ENCODE data around the gene RAB22A. TPM values are rescaled to one million over a fixed set of nuclear protein-coding genes. Genes with fewer than 3 reads are reported as not detected.
"Not testable (repeated sequence)": the region's sequence is repeated elsewhere in the genome, so short reads cannot be mapped to it uniquely, and the experiment has no call there.

RAB22A gene
- polyA plus RNA-seq, 1 donor (not counting 4 experiments of a cell fraction or from before 2014, with no cell fraction given) = 22.9 TPM

DNA sequence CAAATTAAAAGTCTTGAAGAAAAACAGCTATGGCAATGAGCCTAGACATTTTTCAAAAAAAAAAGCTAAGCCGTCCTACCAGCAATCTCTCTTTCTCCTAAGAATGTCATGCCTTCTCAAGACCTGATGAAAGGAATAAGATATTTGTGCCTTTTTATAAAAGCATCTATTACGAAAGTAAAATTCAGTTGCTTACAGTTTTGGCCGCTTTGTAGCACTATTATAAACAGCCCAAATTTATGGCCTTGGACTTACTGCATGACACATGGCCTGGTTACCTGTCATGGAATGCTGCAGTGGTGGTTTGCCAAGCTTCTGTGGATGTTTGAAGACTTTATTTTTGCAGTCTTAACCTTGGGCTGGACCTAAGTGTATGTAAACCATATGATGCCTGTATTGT is 57.4 kb downstream of the RAB22A start:
- no peaks in the 10 kb centered on the region for H3K9me3 ChIP-seq (ENCODE audit: control insufficient read depth, low read depth, low read length)
- no peaks in the 10 kb centered on the region for H3K9me1 ChIP-seq (ENCODE audit: control insufficient read depth, extremely low read depth, insufficient read depth, low read length)
- no peak overlapping the region for H3K4me2 ChIP-seq (ENCODE audit: control insufficient read depth, extremely low read depth, insufficient read depth, low read depth, low read length)
- no peaks in the 10 kb centered on the region for H3K27me3 ChIP-seq (ENCODE audit: control insufficient read depth, extremely low read depth, insufficient read depth, low read length)
- no peak overlapping the region for H3K27ac ChIP-seq (ENCODE audit: control insufficient read depth, insufficient read depth, low read length)
- no peaks in the 10 kb centered on the region for H3K79me2 ChIP-seq (ENCODE audit: control insufficient read depth, insufficient read depth, low read length)
- no peaks in the 10 kb centered on the region for H3K4me1 ChIP-seq (ENCODE audit: control insufficient read depth, extremely low read depth, insufficient read depth, low read length)
- FAIRE-seq (no peak), DNase-seq (ENCODE audit: low read depth, low spot score) (no peak)
- no peak overlapping the region for H3K4me3 ChIP-seq (ENCODE audit: control insufficient read depth in 2 of 3, extremely low read depth in 1 of 3, insufficient read depth in 2 of 3, low read depth in 1 of 3, low read length in 3 of 3)
- TF ChIP-seq, protein P1, sequence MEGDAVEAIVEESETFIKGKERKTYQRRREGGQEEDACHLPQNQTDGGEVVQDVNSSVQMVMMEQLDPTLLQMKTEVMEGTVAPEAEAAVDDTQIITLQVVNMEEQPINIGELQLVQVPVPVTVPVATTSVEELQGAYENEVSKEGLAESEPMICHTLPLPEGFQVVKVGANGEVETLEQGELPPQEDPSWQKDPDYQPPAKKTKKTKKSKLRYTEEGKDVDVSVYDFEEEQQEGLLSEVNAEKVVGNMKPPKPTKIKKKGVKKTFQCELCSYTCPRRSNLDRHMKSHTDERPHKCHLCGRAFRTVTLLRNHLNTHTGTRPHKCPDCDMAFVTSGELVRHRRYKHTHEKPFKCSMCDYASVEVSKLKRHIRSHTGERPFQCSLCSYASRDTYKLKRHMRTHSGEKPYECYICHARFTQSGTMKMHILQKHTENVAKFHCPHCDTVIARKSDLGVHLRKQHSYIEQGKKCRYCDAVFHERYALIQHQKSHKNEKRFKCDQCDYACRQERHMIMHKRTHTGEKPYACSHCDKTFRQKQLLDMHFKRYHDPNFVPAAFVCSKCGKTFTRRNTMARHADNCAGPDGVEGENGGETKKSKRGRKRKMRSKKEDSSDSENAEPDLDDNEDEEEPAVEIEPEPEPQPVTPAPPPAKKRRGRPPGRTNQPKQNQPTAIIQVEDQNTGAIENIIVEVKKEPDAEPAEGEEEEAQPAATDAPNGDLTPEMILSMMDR (optimal IDR thresholded peaks at IDR 0.05 in 1 of 3, IDR thresholded peaks at IDR 0.05 in 1 of 3, conservative IDR thresholded peaks at IDR 0.05 in 1 of 3; ENCODE audit: extremely low read depth in 1 of 3, insufficient read depth in 2 of 3, low read length in 3 of 3) = no peak
- no peak for TF ChIP-seq EZH2 (IDR thresholded peaks at IDR 0.05; ENCODE audit: low read length)
- dilution Hi-C loops (cut with MboI; ENCODE audit: extremely low pct_ligation_motif_present, low sequenced_read_pairs) = no loop called here
- H3K36me3 ChIP-seq (ENCODE audit: control insufficient read depth in 2 of 2, extremely low read depth in 1 of 2, insufficient read depth in 2 of 2, low read length in 2 of 2) = peaks cover 0 to 9% of the 10 kb centered on the region in 2 experiments
- H3K9ac ChIP-seq (ENCODE audit: control insufficient read depth, extremely low read depth, insufficient read depth, low read length) = no peak overlapping the region
- H2AFZ ChIP-seq (ENCODE audit: control insufficient read depth, low read length) = no peak overlapping the region
- H4K20me1 ChIP-seq (ENCODE audit: control insufficient read depth, extremely low read depth, insufficient read depth, low read length) = peaks cover 2% of the 10 kb centered on the region

DNA sequence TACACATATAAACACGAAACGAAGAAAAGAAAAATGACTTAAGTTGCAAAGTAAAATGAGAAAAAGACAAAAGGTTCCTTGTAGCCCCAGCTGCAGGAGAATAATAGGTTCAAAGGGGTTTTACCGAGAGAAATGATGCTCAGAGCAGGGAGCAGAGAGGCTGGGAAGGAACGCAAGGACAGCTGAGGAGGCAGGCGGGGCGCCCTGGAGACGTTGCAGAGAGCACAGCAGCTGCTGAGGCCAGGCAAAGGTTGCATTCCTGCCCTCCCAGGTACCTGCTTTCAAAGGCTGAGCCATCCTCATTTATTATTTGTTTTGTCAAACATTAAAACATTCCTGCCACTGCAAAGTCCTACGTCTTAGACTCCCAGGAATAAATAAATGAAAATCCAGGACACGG is 63.3 kb downstream of the RAB22A start:
- no peak overlapping the region for H3K9ac ChIP-seq (ENCODE audit: control insufficient read depth, extremely low read depth, insufficient read depth, low read length)
- H3K9me1 ChIP-seq (ENCODE audit: control insufficient read depth, extremely low read depth, insufficient read depth, low read length) = no peaks in the 10 kb centered on the region
- H3K4me2 ChIP-seq (ENCODE audit: control insufficient read depth, extremely low read depth, insufficient read depth, low read depth, low read length) = no peak overlapping the region
- TF ChIP-seq, protein P1 (optimal IDR thresholded peaks at IDR 0.05 in 1 of 3, IDR thresholded peaks at IDR 0.05 in 1 of 3, conservative IDR thresholded peaks at IDR 0.05 in 1 of 3; ENCODE audit: extremely low read depth in 1 of 3, insufficient read depth in 2 of 3, low read length in 3 of 3) = no peak
- no peak for TF ChIP-seq EZH2 (IDR thresholded peaks at IDR 0.05; ENCODE audit: low read length)
- H3K27me3 ChIP-seq (ENCODE audit: control insufficient read depth, extremely low read depth, insufficient read depth, low read length) = no peaks in the 10 kb centered on the region
- no peak for FAIRE-seq
- H3K4me3 ChIP-seq (ENCODE audit: control insufficient read depth in 2 of 3, extremely low read depth in 1 of 3, insufficient read depth in 2 of 3, low read depth in 1 of 3, low read length in 3 of 3) = no peak overlapping the region
- no peaks in the 10 kb centered on the region for H3K9me3 ChIP-seq (ENCODE audit: control insufficient read depth, low read depth, low read length)
- DNase-seq (ENCODE audit: low read depth, low spot score) = no peak
- no peaks in the 10 kb centered on the region for H3K4me1 ChIP-seq (ENCODE audit: control insufficient read depth, extremely low read depth, insufficient read depth, low read length)
- H3K79me2 ChIP-seq (ENCODE audit: control insufficient read depth, insufficient read depth, low read length) = no peaks in the 10 kb centered on the region
- no peak overlapping the region for H3K27ac ChIP-seq (ENCODE audit: control insufficient read depth, insufficient read depth, low read length)
- H2AFZ ChIP-seq (ENCODE audit: control insufficient read depth, low read length) = no peak overlapping the region
- peaks cover 0 to 3% of the 10 kb centered on the region in 2 experiments for H3K36me3 ChIP-seq (ENCODE audit: control insufficient read depth in 2 of 2, extremely low read depth in 1 of 2, insufficient read depth in 2 of 2, low read length in 2 of 2)
- H4K20me1 ChIP-seq (ENCODE audit: control insufficient read depth, extremely low read depth, insufficient read depth, low read length) = peaks cover 2% of the 10 kb centered on the region
- dilution Hi-C loops (cut with MboI; ENCODE audit: extremely low pct_ligation_motif_present, low sequenced_read_pairs) = no loop called here

DNA sequence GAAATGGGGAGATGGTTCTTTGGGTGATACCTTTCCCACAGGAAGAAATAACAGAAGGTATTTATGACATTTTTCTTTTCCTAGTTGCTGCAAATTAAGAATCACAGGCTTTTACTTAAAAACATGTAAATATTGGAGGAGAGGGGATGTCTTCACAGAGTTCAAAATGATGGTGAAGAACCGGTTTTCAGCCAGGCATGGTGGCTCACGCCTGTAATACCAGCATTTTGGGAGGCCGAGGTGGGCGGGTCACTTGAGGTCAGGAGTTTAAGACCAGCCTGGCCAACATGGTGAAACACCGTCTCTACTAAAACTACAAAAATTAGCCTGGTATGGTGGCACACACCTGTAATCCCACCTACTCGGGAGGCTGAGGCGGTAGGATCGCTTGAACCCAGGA is 63.8 kb downstream of the RAB22A start:
- H3K79me2 ChIP-seq (ENCODE audit: control insufficient read depth, insufficient read depth, low read length); H2AFZ ChIP-seq (ENCODE audit: control insufficient read depth, low read length); FAIRE-seq; dilution Hi-C loops (cut with MboI; ENCODE audit: extremely low pct_ligation_motif_present, low sequenced_read_pairs); H3K4me2 ChIP-seq (ENCODE audit: control insufficient read depth, extremely low read depth, insufficient read depth, low read depth, low read length); H3K4me3 ChIP-seq (ENCODE audit: control insufficient read depth in 2 of 3, extremely low read depth in 1 of 3, insufficient read depth in 2 of 3, low read depth in 1 of 3, low read length in 3 of 3); H3K27ac ChIP-seq (ENCODE audit: control insufficient read depth, insufficient read depth, low read length); H3K9me1 ChIP-seq (ENCODE audit: control insufficient read depth, extremely low read depth, insufficient read depth, low read length); H3K4me1 ChIP-seq (ENCODE audit: control insufficient read depth, extremely low read depth, insufficient read depth, low read length); H3K36me3 ChIP-seq (ENCODE audit: control insufficient read depth in 2 of 2, extremely low read depth in 1 of 2, insufficient read depth in 2 of 2, low read length in 2 of 2); H3K9me3 ChIP-seq (ENCODE audit: control insufficient read depth, low read depth, low read length); DNase-seq (ENCODE audit: low read depth, low spot score); H4K20me1 ChIP-seq (ENCODE audit: control insufficient read depth, extremely low read depth, insufficient read depth, low read length); H3K9ac ChIP-seq (ENCODE audit: control insufficient read depth, extremely low read depth, insufficient read depth, low read length); H3K27me3 ChIP-seq (ENCODE audit: control insufficient read depth, extremely low read depth, insufficient read depth, low read length): not testable (repeated sequence)

Data from keratinocyte (primary cell).